Upper lobe of right lung (tissue), 1 donor: ENCODE data around the gene PPEF1. TPM values are rescaled to one million over a fixed set of nuclear protein-coding genes. Genes with fewer than 3 reads are reported as not detected.

ENCODE experiments used
- ATAC-seq: fragments of 200-7000 bp; cut with Tn5 transposase; one replicate; pipeline ENCODE4 v1.9.1; 2020; ENCODE audit warnings: mild to moderate bottlenecking, moderate library complexity
- DNase-seq: peaks from one replicate; pipeline ENCODE4 v3.0.0-alpha.2; 2020
- H3K27ac ChIP-seq: fragments of 200-600 bp; one replicate; pipeline ENCODE4 v1.8.0; 2022
- H3K27me3 ChIP-seq: fragments of 200-600 bp; one replicate; pipeline ENCODE4 v1.8.0; 2022; ENCODE audit warnings: mild to moderate bottlenecking
- H3K36me3 ChIP-seq: fragments of 200-600 bp; one replicate; pipeline ENCODE4 v1.8.0; 2022
- H3K4me1 ChIP-seq: fragments of 200-600 bp; one replicate; pipeline ENCODE4 v1.8.0; 2022
- H3K4me3 ChIP-seq: fragments of 200-600 bp; one replicate; pipeline ENCODE4 v1.8.0; 2022; ENCODE audit warnings: mild to moderate bottlenecking
- H3K9me3 ChIP-seq: fragments of 200-600 bp; one replicate; pipeline ENCODE4 v1.8.0; 2022
- intact Hi-C: fragments of 100-400 bp; cut with DNase I; formaldehyde crosslinking; loops from one replicate; pipeline ENCODE4 v1.11.0; 2022
- total RNA-seq: library from RNA; stranded (reverse); fragmentation: NEBNext Ultra II Directional; extraction: Animal tissue kit (Norgen Biotek cat#: 25700); gene quantifications from one replicate; pipeline ENCODE4 v1.2.1, GENCODE V29; 2021
- TF ChIP-seq, protein P1 (sequence below): fragments of 200-600 bp; IDR thresholded peaks from one replicate; pipeline ENCODE4 v1.8.0; 2022; ENCODE audit warnings: antibody characterized with exemption
- donor health status: DM: no; HTN: yes; CAD: no; lungs with severe emphysema.

The PPEF1 gene
- total RNA-seq, 1 donor from 2014 or later, result 1.1 TPM

DNA sequence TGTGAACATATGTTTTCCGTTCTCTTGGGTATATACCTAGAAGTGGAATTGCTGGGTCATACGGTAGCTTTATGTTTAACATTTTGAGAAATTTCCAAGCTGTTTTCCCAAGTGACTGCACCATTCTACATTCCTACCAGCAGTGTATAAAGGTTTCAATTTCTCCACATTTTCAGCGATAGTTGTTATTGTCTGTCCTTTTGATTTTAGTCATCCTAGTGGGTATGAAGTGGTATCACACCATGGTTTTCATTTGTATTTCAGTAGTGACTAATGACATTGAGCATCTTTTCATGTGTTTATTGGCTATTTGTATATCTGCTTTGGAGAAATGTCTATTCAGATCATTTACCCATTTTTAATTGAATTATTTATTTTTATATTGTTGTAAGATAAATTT is 2.4 kb downstream of the PPEF1 start:
- H3K27ac ChIP-seq, result no peak overlapping the region
- no peak overlapping the region for H3K4me3 ChIP-seq
- no peaks in the 10 kb centered on the region for H3K9me3 ChIP-seq
- TF ChIP-seq, protein P1, sequence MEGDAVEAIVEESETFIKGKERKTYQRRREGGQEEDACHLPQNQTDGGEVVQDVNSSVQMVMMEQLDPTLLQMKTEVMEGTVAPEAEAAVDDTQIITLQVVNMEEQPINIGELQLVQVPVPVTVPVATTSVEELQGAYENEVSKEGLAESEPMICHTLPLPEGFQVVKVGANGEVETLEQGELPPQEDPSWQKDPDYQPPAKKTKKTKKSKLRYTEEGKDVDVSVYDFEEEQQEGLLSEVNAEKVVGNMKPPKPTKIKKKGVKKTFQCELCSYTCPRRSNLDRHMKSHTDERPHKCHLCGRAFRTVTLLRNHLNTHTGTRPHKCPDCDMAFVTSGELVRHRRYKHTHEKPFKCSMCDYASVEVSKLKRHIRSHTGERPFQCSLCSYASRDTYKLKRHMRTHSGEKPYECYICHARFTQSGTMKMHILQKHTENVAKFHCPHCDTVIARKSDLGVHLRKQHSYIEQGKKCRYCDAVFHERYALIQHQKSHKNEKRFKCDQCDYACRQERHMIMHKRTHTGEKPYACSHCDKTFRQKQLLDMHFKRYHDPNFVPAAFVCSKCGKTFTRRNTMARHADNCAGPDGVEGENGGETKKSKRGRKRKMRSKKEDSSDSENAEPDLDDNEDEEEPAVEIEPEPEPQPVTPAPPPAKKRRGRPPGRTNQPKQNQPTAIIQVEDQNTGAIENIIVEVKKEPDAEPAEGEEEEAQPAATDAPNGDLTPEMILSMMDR, result no peak
- H3K36me3 ChIP-seq, result no peaks in the 10 kb centered on the region
- no peaks in the 10 kb centered on the region for H3K27me3 ChIP-seq
- H3K4me1 ChIP-seq, result no peaks in the 10 kb centered on the region
- intact Hi-C loops, result no loop called here
- ATAC-seq (no peak), DNase-seq (no peak)

DNA sequence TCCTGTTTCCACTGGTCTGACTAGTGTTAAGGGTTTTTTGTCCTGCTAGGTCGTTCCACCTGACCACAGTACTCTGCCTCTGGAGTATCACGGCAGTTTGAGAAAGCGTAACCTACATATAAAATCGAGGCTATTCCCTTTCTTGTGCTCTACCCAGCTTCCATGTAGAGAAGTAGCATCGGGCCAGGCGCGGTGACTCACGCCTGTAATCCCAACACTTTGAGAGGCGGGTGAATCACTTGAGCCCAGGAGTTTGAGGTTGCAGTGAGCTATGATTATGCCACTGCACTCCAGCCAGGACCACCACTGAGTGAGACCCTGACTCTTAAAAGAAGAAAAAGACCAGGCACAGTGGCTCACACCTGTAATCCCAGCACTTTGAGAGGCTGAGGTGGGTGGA is 7.5 kb downstream of the PPEF1 start:
- Histone ChIP-seq H3K4me3 (no peak overlapping the region), H3K4me1 (no peaks in the 10 kb centered on the region), H3K27ac (no peak overlapping the region), H3K36me3 (no peaks in the 10 kb centered on the region), H3K27me3 (no peaks in the 10 kb centered on the region), H3K9me3 (no peaks in the 10 kb centered on the region)
- ATAC-seq (no peak), DNase-seq (no peak)
- TF ChIP-seq, protein P1, result no peak
- intact Hi-C loops, result no loop called here

DNA sequence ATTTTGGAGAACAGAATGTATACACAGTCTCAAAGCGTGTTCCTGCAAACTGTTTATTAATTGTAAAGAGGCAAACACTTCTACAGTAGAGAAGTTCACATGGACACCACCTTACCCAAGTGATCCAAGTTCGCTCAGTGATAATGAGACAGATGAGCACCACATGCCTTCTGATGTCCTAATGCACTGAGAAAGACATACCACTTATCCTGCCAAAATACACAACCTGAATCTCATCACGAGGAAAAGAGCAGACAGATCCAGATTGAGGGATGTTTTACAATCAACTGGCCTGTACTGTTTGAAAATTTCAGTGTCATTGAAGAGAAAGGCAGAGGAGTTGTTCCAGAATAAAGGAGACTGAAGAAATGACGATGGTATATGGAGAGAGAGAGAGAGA is 12.4 kb downstream of the PPEF1 start:
- no peaks in the 10 kb centered on the region for H3K9me3 ChIP-seq
- no peak overlapping the region for H3K4me3 ChIP-seq
- TF ChIP-seq, protein P1, result no peak
- no peaks in the 10 kb centered on the region for H3K4me1 ChIP-seq
- no peak for DNase-seq
- H3K36me3 ChIP-seq, result no peaks in the 10 kb centered on the region
- H3K27ac ChIP-seq, result no peak overlapping the region
- no peak for ATAC-seq
- intact Hi-C loops, result no loop called here
- H3K27me3 ChIP-seq, result no peaks in the 10 kb centered on the region

DNA sequence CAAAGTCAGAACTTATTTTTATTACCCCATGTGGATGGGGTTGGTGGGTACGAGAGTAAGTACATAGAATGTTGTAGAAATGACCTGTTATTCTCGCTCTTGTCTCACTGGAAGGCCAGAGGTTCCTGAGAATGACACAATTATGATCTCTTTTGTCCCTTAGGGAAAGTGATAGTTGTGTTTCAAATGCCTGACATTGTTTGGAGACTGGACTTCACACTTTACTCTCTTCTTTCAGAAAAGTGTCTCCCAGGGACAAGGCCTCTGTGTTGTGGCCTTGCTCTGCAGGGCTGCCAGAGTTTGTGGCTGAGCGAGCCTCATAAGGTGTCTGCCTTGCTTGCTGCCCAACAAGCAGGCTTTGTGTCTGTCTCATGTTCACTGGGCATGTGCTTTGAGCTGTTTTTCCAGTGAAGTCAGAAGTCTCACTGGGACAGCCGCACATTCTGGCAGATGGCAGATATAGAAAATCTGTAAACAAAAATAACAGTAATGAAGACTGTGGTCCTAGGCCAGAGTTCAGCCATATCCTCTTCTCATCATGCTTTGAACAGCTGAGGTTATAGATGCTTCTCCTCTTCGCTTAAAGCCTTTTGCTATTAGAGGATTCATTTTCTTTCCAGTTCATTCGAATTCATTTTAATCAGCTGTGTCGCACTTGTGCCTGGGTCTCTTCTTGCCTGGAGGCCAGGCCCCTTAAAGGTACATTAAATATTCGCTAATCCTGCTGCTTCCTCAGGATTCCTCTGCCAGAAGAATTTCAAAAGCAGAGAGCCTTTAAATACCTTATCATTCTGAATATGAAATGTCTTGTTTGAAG is 14.4 kb downstream of the PPEF1 start:
- DNase-seq (no peak), ATAC-seq (no peak)
- no peak overlapping the region for H3K4me3 ChIP-seq
- no peaks in the 10 kb centered on the region for H3K4me1 ChIP-seq
- TF ChIP-seq, protein P1, result no peak
- no peak overlapping the region for H3K27ac ChIP-seq
- intact Hi-C loops, result no loop called here
- no peaks in the 10 kb centered on the region for H3K36me3 ChIP-seq
- no peaks in the 10 kb centered on the region for H3K9me3 ChIP-seq
- no peaks in the 10 kb centered on the region for H3K27me3 ChIP-seq

DNA sequence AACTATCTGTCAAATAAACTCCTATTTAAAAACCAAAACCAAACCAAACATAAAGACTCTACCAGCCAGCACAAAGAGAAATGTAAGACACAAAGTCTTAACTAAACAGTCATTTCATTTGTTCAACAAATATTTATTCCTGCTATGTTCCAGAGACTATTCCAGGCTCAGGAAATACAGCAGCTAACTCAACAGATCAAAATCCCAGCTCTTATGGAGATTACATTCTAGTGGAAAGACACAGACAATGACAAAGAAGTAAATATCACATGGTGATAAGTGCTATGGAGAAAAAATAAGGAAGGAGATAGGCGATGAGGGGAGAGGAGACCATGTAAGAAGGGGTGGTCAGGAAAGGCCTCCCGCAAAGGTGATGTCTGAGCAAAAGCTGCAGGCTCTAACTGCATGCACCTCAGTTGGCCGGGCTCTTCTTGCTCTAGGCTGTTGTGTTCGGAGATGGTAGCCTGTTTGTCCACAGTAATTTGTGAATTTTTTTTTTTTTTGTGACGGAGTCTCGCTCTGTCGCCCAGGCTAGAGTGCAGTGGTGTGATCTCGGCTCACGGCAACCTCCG is 15.1 kb downstream of the PPEF1 start:
- no peak overlapping the region for H3K4me3 ChIP-seq
- no peak for DNase-seq
- ATAC-seq, result no peak
- TF ChIP-seq, protein P1, result no peak
- no peaks in the 10 kb centered on the region for H3K4me1 ChIP-seq
- no peaks in the 10 kb centered on the region for H3K9me3 ChIP-seq
- H3K27ac ChIP-seq, result no peak overlapping the region
- intact Hi-C loops, result no loop called here
- H3K36me3 ChIP-seq, result no peaks in the 10 kb centered on the region
- no peaks in the 10 kb centered on the region for H3K27me3 ChIP-seq
